ENCODE results near the gene METTL3.
A peak's percentile ranks its signal among the peaks of the same experiment; 100 is the strongest.

The METTL3 gene

GRCh38 chr14:21526672-21527317 lies 15.7 kb upstream of the METTL3 start:
- DNase-seq: no peak

- peak; percentile 66 for DNase-seq
Measured at GRCh38 chr14:21525962-21526671, 15.0 kb upstream of the METTL3 start, which contains the start of gene SALL2. SALL2 (minus strand) TSS chr14:21526346; CDS start chr14:21526127, 219 bp downstream.

GRCh38 chr14:21525571-21525961 lies 14.4 kb upstream of the METTL3 start:
- no peak for DNase-seq

- no peak for DNase-seq
Measured at GRCh38 chr14:21524575-21525490, 13.7 kb upstream of the METTL3 start.

GRCh38 chr14:21523203-21523602 lies 12.1 kb upstream of the METTL3 start:
- no peak for DNase-seq

GRCh38 chr14:21521501-21521900 lies 10.4 kb upstream of the METTL3 start:
- no peak for DNase-seq

DNA sequence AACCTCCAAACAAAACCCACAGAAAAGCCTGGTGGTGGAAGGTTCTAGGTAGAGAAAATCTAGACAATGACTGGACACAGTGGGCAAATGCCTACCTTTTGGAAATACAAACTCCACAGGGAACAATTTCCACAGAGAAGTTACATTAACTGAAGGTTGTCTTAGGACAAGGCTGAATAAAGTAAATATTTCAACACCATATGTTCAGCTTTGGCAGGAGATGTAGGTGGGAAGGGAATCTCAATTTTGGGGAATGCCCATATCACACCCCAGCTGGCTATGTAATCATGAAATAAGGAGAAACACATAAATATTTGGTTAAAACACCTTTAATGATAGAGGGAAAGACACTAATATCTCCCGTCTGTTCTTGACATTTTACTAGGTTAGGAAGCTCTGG lies 9.6 kb upstream of the METTL3 start:
- DNase-seq: no peak

- DNase-seq: no peak
Measured at GRCh38 chr14:21518725-21519124, 7.6 kb upstream of the METTL3 start.

GRCh38 chr14:21514341-21514740 lies 3.2 kb upstream of the METTL3 start:
- no peak for DNase-seq

GRCh38 chr14:21509432-21510143 lies 1.6 kb downstream of the METTL3 start:
- DNase-seq: no peak

DNA sequence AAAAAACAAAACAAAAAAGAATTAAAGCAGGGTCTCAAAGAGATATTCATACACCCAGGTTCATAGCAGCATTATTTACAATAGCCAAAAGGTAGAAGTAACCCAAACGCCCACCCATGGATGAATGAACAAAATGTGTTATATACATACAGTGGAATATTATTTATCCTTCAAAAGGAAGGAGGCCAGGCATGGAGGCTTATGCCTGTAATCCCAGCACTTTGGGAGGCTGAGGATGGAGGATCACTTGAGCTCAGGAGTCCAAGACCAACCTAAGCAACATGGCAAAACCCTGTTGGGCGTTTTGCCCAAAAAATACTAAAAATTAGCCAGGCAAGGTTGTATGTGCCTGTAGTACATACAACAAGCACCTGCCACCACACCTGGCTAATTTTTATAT lies 4.6 kb downstream of the METTL3 start:
- no peak for DNase-seq

- peak; percentile 13 for DNase-seq
Measured at GRCh38 chr14:21505012-21505553, 6.1 kb downstream of the METTL3 start.

DNA sequence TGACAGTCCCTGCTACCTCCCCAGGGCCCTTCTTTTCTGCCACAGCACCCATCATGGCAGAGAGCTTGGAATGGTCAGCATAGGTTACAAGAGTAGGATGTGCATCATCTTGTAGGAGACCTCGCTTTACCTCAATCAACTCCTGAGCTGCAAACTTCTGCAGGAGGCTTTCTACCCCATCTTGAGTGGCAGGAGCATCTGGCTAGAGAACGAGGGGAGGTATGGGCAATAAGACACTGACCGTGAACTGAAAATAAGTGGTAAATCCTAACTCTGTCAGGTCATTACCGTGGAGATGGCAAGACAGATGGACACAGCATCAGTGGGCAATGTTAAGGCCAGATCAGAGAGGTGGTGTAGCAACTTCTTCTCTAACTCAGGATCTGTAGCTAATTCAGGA lies 7.8 kb downstream of the METTL3 start:
- no peak for DNase-seq

DNA sequence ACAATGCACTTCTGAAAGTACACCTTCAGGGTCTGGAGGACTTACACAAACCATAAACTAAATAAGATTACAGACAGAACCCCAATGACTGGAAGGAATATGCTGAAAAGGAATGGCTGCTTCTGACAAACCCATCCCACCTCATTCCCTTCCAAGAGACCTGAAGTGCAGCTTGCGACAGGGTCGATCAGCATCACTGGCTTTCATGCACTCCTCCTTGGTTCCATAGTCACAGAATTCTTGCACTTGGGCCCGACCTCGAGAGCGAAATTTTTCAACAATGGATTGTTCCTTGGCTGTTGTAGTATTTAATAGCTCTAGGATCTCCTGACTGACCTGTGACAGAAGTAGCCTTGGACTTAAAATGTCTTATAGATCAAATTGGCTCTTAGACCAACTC lies 9.6 kb downstream of the METTL3 start:
- DNase-seq: no peak

DNA sequence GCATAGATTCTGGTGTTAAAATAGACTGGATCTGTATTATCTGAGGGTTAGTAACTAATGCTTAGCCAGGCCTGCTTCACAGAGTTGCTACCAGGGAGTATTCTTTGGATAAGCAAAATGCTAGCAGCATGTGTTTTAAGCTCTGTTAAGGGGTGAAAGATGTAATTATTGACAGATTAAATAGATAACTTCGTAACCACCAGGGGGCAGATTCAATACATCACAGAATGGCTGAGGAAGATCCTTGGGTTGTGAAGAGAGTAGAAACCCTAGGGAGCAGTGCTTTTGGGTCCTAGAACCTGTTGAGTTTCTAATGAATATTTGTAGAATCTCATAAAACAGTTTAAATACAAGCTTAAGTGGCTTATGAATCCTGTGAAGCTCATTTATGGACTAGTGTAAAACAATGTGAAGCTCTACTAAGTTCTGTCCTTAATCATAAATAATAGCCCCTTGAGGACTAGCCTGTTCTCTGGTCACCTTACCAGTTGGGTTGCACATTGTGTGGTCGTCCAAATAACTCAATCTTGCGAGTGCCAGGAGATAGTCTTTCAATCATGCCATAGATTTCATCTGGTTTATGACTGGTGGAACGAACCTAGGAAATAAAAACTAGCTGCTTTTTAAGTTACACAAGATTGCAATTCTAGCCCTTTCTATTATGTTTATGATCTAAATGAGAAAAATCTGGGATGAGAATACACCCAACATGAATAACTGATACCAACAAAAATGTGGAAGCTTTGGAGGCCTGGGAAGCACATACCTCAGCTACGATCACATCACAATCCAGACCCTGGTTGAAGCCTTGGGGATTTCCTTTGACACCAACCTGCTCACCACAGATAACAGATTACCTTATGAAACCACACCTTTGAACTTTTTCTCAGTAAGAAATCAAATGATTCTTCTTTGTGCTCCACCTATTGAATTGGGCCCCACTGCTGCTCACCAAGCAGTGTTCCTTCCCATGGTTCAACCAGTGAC lies 12.3 kb downstream of the METTL3 start:
- DNase-seq: no peak

DNA sequence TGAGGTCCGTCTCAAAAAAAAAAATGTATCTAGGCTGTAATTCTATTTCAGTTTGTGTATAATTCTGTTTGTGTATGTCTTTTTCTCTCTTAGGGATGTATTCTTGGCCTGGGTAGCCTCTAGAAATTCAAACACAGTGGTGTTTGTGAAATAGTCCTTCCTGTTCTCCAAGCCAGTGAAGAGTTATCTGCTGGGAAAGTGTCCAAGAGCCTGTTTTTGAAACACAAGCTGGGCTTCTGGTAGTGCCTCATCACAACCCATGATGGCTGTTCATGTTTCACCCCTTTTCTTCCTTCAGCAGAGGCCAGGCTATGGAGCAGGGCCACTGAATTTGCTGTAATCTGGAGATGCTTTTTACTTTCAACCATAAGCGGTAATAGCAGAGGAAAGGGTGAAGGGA lies 14.7 kb downstream of the METTL3 start:
- no peak for DNase-seq

DNA sequence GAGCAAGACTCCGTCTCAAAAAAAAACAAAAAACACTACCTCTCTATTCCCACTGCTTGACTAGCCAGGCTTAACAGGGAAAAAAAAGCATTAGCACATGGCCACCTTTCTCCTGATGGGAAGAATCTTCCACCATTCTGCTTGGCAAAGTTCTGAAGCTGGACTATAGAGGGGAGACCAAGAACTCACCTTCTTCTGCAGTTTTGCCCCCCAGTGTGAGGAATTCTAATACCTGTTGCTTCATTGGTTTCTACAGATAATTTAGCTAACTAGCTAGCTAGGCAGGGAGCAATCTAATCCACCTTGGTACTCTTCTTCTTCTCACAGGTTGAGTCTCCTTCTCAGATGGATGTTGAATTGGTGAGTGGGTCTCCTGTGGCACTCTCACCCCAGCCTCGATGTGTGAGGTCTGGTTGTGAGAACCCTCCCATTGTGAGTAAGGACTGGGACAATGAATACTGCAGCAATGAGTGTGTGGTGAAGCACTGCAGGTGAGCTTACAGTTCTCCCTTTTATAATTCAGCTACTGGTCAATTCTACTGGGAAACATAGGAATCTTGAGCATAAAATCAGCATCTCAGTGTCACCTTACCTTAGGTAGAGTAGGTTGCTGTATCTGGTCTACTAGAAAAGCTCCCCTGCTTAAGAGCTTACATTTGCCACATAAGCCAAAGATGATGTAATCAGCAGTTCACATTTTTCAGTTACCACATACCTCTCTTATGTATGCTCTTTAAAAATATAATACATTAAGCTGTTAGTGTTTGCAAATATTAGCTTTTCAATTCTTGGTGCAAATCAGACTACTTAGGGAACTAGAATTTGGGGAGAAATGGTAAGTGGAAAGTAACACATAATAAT lies 16.0 kb downstream of the METTL3 start:
- DNase-seq: no peak

DNA sequence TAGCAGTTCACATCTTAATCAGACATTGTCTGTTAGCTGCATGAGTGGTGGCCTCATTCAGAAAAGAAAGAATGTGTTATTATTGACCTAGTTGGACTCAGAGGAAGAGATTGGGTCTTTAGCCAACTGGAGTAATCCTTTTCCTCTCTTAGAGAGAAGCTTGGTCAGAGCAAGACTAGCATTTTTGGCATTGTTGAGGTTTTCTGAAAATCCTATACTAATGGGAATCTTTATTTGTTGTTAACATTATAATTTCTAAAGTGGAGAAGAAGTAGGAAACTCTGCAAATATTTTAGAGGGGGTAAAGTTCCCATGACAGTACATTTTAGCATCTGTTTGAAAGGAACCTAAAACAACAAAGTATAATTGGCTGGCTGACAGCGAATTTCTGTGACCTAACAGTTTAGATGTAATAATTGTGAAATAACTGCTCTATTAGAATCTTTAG lies 24.5 kb downstream of the METTL3 start:
- no peak for DNase-seq

DNA sequence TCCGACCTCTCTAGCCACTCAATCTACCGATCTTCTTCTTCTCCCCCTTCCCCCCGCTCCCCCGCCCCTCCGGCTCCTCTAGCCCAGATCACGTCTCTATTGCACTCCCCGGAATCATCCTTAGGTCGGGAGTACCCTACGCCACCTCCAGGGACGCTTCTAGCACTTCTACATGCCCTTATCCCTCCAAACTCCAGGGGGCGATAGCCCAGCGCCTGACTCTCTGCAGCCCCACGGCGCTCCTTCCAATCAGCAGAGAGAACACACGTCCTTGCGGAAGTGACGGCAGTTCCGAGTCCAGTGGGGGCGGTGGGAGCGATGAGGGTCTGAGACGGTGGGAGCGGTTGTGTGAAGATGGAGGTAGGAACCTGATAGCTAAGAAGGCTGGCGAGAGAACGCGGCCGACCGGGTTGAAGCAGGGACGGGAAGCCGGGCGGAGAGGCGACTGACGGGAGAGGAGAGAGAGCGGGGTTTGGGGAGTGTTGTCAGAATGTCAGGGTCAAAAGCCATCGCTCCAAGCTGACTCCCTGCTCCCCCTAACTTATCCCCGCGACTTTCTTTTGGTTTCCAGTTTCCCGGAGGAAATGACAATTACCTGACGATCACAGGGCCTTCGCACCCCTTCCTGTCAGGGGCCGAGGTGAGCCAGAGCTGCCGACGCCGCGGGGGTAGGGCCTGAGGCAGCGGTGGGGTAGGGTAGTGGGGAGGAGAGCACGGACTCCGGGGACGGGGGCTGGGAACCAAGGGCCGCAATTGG lies 34.0 kb downstream of the METTL3 start, which contains the start of the genes RAB2B and TOX4:
Gene RAB2B (minus strand): TSS at position 35 of the 757 bp plus-strand sequence. CDS start 87 bp downstream, outside the sequence.
Gene TOX4 (plus strand): TSS at position 271 of the 757 bp plus-strand sequence. CDS start 84 bp downstream, at position 355.
- DNase-seq: peak; percentile 85

All from stimulated activated CD4-positive, alpha-beta T cell treated with anti-CD3 and anti-CD28 coated beads, Interleukin-12 subunit alpha, Interleukin-12 subunit beta, amount 100 ng/mL, for 4 hours (primary cell).